Transverse colon (tissue), 4 donors: ENCODE data around the gene TNFRSF11A. TPM values are rescaled to one million over a fixed set of nuclear protein-coding genes. Genes with fewer than 3 reads are reported as not detected.

Experiments
- DNase-seq: peaks from one replicate; pipeline ENCODE4 v3.0.0-alpha.2; 2019
- H3K27ac ChIP-seq, 4 donors: fragments of 200-600 bp; sonication (generic); 2 replicates each; pipeline ENCODE4 v1.5.1; 2016 to 2018; ENCODE audit warnings: inconsistent platforms in 4 of 4
- H3K27me3 ChIP-seq: fragments of 200-600 bp; sonication (generic); 2 replicates; pipeline ENCODE4 v1.5.1; 2017; ENCODE audit warnings: inconsistent platforms
- H3K36me3 ChIP-seq, 4 donors: fragments of 200-600 bp; sonication (generic); 2 replicates each; pipeline ENCODE4 v1.5.1; 2017 to 2019; ENCODE audit warnings: inconsistent platforms in 4 of 4
- H3K4me1 ChIP-seq, 4 donors: fragments of 200-600 bp; sonication (generic); 2 replicates each; pipeline ENCODE4 v1.5.1; 2017 to 2020; ENCODE audit warnings: inconsistent platforms in 4 of 4
- H3K4me3 ChIP-seq, 4 donors: fragments of 200-600 bp; sonication (generic); 1 replicate in 1 of 4; 2 replicates in 3 of 4; pipeline versions ENCODE4 v1.5.1 to v1.6.1; 2017 to 2019; ENCODE audit warnings: inconsistent platforms in 4 of 4
- H3K9me3 ChIP-seq, 2 donors: fragments of 200-600 bp; sonication (generic); 2 replicates each; pipeline ENCODE4 v1.5.1; 2017 to 2019; ENCODE audit warnings: inconsistent platforms in 2 of 2
- CTCF ChIP-seq, 5 experiments: fragments of 200-600 bp in 3 of 5; fragments of 450-650 bp in 2 of 5; sonication (generic) in 3 of 5; IDR thresholded peaks; 1 replicate in 2 of 5; 2 replicates in 3 of 5; pipeline ENCODE4 v1.5.1; 2016 to 2017; ENCODE audit warnings: antibody characterized with exemption in 5 of 5, inconsistent platforms in 3 of 5, mild to moderate bottlenecking in 2 of 5, moderate library complexity in 1 of 5
- EP300 ChIP-seq: sonication (generic); formaldehyde crosslinking; IDR thresholded peaks from one replicate; pipeline ENCODE4 v1.6.1; 2017; ENCODE audit warnings: antibody characterized with exemption, low read depth
- POLR2A ChIP-seq: fragments of 450-650 bp; IDR thresholded peaks from one replicate; pipeline ENCODE4 v1.6.1; 2016; ENCODE audit warnings: antibody characterized with exemption, mild to moderate bottlenecking, moderate library complexity
- POLR2AphosphoS5 ChIP-seq, 3 donors: sonication (generic); formaldehyde crosslinking; IDR thresholded peaks; one replicate each; pipeline ENCODE4 v1.6.1; 2016; ENCODE audit warnings: antibody characterized with exemption in 3 of 3
- WGBS, 2 donors: methylation state at CpG; one replicate each; pipeline ENCODE4 v1.1.5; 2018; ENCODE audit warnings: low coverage in 1 of 2; 5-methylcytosine and 5-hydroxymethylcytosine counted together
- in situ Hi-C, 4 donors: fragments of 200-750 bp; cut with MboI; loops; one replicate each; pipeline versions ENCODE4 v1.15.0 to v1.15.1; 2017; ENCODE audit warnings: low sequenced_read_pairs in 3 of 4, low pct_ligation_motif_present in 1 of 4, low pct_unique_long_range_greater_than_20kb in 1 of 4
- intact Hi-C: fragments of 100-400 bp; cut with DNase I; formaldehyde crosslinking; loops from one replicate; pipeline ENCODE4 v1.15.1; 2023; ENCODE audit warnings: low total_unique reads
- total RNA-seq, 4 donors: library from RNA; depleted of rRNA; stranded (reverse); fragments of >200 nt; gene quantifications; one replicate each; pipeline ENCODE4 v1.1.0, GENCODE V29; 2016

Gene TNFRSF11A
- total RNA-seq, 4 donors from 2014 or later = 23.9 to 59.9 (median 31.6) TPM

GRCh38 chr18:62332431-62332830, 7.3 kb downstream of the TNFRSF11A start:
- intact Hi-C loops = no loop called here
- H3K9me3 ChIP-seq = no peaks in the 10 kb centered on the region
- no peaks in the 10 kb centered on the region for H3K36me3 ChIP-seq
- no peak overlapping the region for H3K4me3 ChIP-seq
- in situ Hi-C loops = no loop called here
- TF ChIP-seq POLR2AphosphoS5 (IDR thresholded peaks at IDR 0.05) (no peak), EP300 (no peak), POLR2A (no peak), CTCF (IDR thresholded peaks at IDR 0.05) (no peak)
- DNase-seq = no peak
- H3K4me1 ChIP-seq = peaks cover 4 to 63% (median 35%) of the 10 kb centered on the region in 4 donors
- peaks cover 33% of the 10 kb centered on the region for H3K27me3 ChIP-seq
- WGBS, 2 donors = 43 to 62% methylated on average over 3 of the region's 3 CpGs
- peak overlapping the region in 1 of 4 donors; percentile 43 for H3K27ac ChIP-seq

DNA sequence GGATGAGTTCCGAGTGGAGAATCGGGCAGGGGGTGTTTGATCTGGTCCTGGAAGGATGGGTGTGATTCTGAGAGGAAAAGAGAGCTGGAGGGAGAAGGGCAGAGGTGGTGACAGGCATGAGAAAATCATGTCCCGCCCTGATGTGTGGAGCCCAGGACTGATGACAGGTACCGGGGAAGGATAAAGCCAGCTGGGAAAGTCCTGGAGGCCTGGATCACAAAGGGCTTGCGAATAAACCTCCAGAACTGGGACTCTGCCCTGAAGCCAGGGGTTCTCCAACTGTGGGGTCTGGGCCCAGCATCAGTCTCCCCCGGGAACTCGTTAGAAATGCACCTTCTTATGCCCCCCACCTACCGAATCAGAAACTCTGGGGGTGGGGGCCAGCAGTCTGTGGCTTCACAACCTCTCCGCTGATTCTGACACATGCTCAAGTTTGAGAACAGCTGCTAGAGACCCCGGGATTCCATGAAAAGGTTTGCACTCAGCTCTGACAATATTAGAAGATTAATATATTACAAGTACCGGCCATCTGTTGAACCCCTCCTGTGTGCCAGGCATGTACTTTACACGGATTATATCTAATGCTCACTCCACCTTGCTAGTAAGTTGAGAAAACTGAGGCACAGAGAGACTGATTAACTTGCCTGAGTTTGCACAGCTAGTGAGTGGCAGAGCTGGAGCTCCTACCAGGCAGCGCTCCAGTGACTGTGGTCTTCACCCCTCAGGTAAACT, 8.0 kb downstream of the TNFRSF11A start:
- WGBS, 2 donors = 84 to 96% methylated on average over 4 to 12 of the region's 13 CpGs
- peaks cover 26% of the 10 kb centered on the region for H3K27me3 ChIP-seq
- in situ Hi-C loops = no loop called here
- TF ChIP-seq POLR2AphosphoS5 (IDR thresholded peaks at IDR 0.05) (no peak), CTCF (IDR thresholded peaks at IDR 0.05) (no peak), POLR2A (no peak), EP300 (no peak)
- no peak overlapping the region for H3K4me3 ChIP-seq
- peak overlapping the region in 3 of 4 donors; percentile 36 to 43 (median 41) for H3K27ac ChIP-seq
- peaks cover 4 to 60% (median 34%) of the 10 kb centered on the region in 4 donors for H3K4me1 ChIP-seq
- intact Hi-C loops = no loop called here
- no peak for DNase-seq
- no peaks in the 10 kb centered on the region for H3K36me3 ChIP-seq
- H3K9me3 ChIP-seq = no peaks in the 10 kb centered on the region

DNA sequence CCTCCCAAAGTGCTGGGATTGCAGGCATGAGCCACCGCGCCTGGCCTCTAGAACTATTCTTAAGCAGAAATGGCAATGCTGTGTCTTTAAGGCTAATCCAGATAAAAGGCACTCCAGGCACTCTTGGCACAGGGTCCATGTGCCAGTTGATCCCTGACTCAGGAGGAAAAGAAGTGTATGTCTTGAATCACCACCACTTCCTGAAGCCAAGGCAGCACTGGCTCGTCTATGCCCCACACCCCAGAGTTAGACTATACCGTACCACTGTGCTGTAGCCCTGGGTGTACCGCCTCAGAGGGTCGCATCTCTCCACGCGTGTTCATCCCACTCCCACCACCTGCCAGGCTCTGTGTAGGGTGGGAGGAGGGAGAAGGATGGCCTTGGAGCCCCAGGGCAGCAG, 9.0 kb downstream of the TNFRSF11A start:
- H3K27me3 ChIP-seq = peaks cover 16% of the 10 kb centered on the region
- H3K4me3 ChIP-seq = no peak overlapping the region
- H3K9me3 ChIP-seq = no peaks in the 10 kb centered on the region
- H3K27ac ChIP-seq = peak overlapping the region; percentile 36 to 56 (median 42)
- 62 to 80% methylated on average over 4 to 8 of the region's 8 CpGs for WGBS, 2 donors
- intact Hi-C loops = no loop called here
- peak in 2 of 3 donors; percentile 14 to 34 for TF ChIP-seq POLR2AphosphoS5 (IDR thresholded peaks at IDR 0.05)
- TF ChIP-seq POLR2A = no peak
- DNase-seq = peak; percentile 57
- H3K36me3 ChIP-seq = no peaks in the 10 kb centered on the region
- in situ Hi-C loops = no loop called here
- peaks cover 3 to 60% (median 28%) of the 10 kb centered on the region in 4 donors for H3K4me1 ChIP-seq

- intact Hi-C loops (no loop called here), in situ Hi-C loops (no loop called here)
Observed at GRCh38 chr18:62335494-62335893, 10.4 kb downstream of the TNFRSF11A start.

More at GRCh38 chr18:62335494-62335893, 10.4 kb downstream of the TNFRSF11A start:
- H3K27ac ChIP-seq = no peak overlapping the region
- no peak for DNase-seq
- H3K36me3 ChIP-seq = no peaks in the 10 kb centered on the region
- peaks cover 2% of the 10 kb centered on the region for H3K27me3 ChIP-seq
- peaks cover 0 to 57% (median 17%) of the 10 kb centered on the region in 4 donors for H3K4me1 ChIP-seq
- WGBS, 2 donors = 67 to 75% methylated on average over 1 to 5 of the region's 5 CpGs
- H3K4me3 ChIP-seq = no peak overlapping the region
- TF ChIP-seq EP300 (no peak), POLR2AphosphoS5 (IDR thresholded peaks at IDR 0.05) (no peak), CTCF (IDR thresholded peaks at IDR 0.05) (no peak), POLR2A (no peak)
- H3K9me3 ChIP-seq = no peaks in the 10 kb centered on the region
